Measurements from ENCODE around the gene ADGRL1.
"Not testable (repeated sequence)": the region's sequence is repeated elsewhere in the genome, so short reads cannot be mapped to it uniquely, and the experiment has no call there.

- TF ChIP-seq, protein P1, sequence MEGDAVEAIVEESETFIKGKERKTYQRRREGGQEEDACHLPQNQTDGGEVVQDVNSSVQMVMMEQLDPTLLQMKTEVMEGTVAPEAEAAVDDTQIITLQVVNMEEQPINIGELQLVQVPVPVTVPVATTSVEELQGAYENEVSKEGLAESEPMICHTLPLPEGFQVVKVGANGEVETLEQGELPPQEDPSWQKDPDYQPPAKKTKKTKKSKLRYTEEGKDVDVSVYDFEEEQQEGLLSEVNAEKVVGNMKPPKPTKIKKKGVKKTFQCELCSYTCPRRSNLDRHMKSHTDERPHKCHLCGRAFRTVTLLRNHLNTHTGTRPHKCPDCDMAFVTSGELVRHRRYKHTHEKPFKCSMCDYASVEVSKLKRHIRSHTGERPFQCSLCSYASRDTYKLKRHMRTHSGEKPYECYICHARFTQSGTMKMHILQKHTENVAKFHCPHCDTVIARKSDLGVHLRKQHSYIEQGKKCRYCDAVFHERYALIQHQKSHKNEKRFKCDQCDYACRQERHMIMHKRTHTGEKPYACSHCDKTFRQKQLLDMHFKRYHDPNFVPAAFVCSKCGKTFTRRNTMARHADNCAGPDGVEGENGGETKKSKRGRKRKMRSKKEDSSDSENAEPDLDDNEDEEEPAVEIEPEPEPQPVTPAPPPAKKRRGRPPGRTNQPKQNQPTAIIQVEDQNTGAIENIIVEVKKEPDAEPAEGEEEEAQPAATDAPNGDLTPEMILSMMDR (IDR thresholded peaks at IDR 0.05) = not testable (repeated sequence)
- TF ChIP-seq EZH2 (IDR thresholded peaks at IDR 0.05; ENCODE audit: borderline replicate concordance, insufficient read depth, low read depth, low read length, poor library complexity, severe bottlenecking) = not testable (repeated sequence)
These were observed 1.8 kb downstream of the ADGRL1 start for GRCh38 chr19:14204219-14204618.

Data from B cell (primary cell).